Measurements from ENCODE around the gene ROPN1L.
A peak's percentile ranks its signal among the peaks of the same experiment; 100 is the strongest.

Gene ROPN1L

DNA sequence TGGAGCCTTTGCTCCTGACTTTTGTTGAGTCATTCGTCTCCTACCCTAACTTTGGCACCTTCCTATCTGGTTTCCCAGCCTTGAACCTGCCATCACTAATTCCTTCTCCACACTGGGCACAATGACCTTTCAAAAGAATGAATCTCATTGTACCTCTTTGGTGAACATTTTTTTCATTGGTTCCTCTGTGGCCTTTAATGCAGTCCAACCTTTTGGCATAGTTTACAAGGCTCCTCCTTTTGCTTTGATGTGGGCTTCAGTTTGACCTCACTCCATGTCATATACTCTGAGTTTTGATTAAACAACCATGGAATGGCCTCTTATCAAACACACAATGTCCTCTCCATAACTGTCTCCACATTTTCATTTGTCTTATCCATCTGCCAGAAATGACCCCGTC is 14.5 kb upstream of the ROPN1L start:
- no peak for DNase-seq (ENCODE audit: low spot score)
- FAIRE-seq, result no peak

DNA sequence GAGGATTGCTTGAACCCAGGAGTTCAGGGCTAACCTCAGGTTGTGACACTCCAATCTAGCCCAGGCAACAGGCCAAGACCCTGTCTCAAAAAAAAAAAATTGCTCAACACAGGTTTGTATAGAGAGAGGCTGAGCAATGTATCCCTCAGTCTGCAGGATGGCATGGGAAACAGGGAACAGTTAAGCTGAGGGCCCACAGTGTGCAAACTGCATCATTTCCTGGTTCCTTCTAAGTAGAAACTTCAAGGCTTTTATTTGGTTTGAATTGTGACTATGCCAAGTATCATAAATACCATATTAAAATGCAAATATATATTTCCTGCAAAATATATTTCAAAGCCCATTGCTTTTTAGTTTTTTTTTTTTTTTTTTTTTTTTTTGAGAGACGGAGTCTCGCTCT is 13.7 kb upstream of the ROPN1L start:
- no peak for FAIRE-seq
- DNase-seq (ENCODE audit: low spot score), result no peak

DNA sequence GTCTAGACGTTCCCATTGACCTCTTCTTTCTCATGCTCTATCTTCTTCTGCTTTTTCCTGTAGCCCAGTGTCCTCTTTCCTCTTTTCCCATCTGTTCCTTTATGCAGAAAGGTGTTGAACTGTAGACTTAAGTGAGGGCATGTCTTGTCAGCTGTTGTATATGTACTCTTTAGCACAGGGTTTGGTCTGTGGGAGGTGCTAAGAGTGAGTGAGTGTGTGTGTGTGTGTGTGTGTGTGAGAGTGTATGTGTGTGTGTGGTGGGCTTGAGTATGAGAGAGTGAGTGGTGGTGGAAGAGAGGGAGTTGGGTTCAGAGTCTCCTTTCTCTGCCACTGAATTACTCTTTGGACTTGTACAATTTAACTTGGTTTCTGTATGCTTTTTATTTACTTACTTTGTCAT is 10.3 kb upstream of the ROPN1L start:
- DNase-seq (ENCODE audit: low spot score) (no peak), FAIRE-seq (no peak)

DNA sequence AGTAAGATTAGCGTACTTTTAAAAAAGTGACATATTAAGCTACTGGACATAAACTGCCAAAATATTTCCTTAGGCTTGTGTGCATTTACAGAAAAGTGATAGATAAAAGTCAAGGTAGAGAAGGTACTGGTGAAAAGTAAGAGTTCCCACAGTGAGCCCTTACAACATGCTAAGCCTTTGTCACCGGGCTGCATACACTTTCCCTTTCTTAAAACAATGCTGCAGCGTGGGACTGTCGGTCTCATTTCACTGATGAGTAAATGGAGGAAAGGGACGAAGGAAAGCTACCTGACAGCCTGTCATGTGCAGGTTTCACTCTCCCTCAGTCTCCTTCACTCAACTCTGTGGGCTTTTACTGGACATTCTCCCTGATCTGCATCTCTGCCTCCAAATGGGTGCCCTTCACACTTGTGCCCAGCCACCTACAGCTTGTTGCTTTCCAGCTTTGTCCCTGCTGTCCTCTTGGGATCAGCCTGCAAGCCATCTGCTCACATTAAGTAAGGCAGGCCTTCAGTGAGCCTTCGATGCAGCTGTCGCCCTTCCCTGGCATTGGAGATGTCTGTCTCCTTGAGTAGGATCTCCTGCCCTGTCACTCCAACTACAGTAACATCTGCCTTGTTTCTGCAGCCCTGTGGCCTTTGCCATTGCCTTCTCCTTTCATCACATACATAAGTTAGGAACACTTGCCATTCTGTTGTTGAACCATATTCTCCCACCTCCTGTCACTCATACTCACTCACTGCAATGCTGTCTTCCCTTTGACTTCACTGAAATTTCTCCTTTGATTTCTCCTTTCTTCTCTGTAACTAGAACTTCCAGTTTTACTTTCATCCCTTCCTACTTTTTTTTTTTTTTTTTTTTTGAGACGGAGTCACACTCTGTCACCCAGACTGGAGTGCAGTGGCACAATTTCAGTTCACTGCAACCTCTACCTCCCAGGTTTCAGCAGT is 9.3 kb upstream of the ROPN1L start:
- DNase-seq (ENCODE audit: low spot score) (no peak), FAIRE-seq (no peak)

DNA sequence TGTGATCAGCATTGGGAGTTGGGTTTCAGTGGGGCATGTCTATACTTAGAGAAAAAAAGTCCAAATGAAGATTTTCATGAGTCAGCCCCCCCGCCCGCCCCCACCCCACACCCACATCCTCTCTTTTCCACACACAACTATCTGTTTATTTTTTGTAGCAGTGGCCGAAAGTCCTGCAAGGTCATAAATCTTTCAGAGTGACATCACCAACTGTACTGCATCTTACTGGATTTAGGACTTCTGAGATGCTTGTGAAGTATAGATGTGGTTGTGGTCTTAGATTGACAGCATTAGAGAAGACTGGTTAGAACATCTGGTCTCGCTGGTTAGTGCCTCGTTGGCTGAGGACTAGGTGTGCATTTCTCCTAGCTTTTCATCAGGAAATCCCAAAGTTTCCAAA is 7.3 kb upstream of the ROPN1L start:
- FAIRE-seq (no peak), DNase-seq (ENCODE audit: low spot score) (no peak)

DNA sequence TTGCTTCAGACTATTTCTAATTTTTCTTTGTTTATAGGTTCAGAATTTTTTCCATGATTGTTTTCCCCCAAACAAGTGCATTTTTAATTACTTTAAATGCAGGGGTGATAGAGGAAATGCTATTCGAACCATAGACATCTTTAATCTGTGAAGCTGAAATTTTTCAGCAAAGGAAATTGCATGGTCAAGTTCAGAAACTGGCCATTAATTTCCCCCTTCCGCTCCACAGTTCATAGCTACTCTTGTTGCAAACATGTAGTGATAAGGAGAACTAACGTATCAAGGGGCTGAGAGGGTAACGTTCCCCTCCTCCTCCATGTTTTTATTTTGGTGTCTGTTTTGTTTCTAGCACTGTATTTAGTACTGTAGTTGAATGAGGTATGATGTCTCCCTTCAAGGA is 3.4 kb upstream of the ROPN1L start:
- FAIRE-seq, result no peak
- DNase-seq (ENCODE audit: low spot score), result no peak

DNA sequence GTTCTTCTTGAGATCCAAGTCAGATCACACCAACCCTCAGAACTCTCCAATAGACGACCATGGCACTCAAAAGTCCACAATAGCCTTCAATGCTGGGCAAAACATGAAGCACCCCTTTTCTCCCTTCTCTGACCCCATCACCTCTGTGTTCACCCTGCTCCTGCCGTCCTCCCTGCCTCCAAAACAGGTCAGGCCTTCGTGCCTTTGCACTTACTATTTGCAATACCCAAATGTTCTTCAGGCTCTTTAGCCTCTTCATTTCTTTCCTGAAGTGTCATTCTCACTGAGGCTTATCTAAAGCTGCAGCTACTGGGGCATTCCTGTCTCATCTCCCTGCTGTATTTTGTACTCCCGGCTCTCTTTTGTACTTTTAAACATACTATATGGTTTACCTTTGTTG is 2.0 kb upstream of the ROPN1L start:
- FAIRE-seq (no peak), DNase-seq (ENCODE audit: low spot score) (no peak)

DNA sequence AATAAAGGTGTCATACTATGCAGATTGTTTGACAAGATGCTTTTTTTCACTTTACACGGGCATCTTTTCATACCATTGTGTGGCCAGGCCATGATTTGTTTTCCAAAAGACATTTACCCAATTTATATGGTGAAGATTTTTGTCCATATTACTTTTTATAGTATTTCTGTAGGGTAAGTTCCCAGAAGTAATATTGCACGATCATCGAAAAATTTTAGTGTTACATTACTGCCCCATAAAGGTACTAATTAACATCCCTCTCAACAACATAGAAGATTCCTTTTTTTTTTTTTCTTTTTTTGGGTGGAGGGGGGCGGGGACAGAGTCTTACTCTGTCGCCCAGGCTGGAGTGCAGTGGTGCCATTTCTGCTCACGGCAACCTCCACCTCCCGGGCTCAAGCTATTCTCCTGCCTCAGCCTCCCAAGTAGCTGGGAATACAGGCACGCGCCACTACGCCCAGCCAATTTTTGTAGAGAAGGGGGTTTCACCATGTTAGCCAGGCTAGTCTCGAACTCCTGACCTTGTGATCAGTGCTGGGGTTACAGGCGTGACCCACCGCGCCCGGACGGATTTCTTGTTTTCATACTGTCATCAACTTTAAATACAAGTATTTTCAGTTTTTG is 1.2 kb upstream of the ROPN1L start:
- DNase-seq (ENCODE audit: low spot score) (no peak), FAIRE-seq (no peak)

DNA sequence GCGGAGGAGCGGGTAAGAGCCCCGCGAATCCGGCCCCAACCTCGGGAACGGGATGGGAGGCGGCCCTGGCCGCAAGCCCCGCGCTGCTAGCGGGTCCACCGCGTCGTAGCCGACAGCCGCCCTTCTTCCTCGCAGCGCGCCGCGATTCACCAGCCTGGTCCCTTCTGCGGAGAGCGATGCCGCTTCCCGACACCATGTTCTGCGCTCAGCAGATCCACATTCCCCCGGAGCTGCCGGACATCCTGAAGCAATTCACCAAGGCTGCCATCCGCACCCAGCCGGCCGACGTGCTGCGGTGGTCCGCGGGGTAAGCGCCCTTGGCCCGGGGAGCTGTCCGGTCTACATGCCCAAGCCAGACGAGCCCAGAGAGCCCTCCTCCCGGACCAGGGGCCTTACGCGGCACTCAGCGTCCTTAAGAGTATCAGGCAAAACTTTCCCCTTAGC is 335 bp downstream of the ROPN1L start:
- DNase-seq (ENCODE audit: low spot score) (no peak), FAIRE-seq (no peak)

DNA sequence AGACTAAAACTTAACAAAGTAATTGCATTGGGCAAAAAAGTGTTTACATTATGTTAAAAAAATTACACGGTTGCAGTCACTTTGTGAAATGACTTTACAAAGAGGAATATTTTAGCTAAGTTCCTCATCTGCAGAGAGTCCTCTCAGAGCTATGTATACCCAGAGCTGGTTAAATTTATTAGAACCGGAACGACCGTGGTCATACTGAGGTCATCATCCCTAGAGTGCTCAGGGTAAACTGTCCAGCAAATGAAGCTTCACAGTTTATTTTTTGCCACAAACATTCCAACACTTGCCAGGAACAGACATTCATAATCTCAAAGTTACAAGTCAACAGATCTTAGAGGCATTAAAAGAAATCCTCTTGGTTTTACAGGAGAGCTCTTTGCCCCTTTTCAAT is 897 bp downstream of the ROPN1L start:
- FAIRE-seq (no peak), DNase-seq (ENCODE audit: low spot score) (no peak)

DNA sequence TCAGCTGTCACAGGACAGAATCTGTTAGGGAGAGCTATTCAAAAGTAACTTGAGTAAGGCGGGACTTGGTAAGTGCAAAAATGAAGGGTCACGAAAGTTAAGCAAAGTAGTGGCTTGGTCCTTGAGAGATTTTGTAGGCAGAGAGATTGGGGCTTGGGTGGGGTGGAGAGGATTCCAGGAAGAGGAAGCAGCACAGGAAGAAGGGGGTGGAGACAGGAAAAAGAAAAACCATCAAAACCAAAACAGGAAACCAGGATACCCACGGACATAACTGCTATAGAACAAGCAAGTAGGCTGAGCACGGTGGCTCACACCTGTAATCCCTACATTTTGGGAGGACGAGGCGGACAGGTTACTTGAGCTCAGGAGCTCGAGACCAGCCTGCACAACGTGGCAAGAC is 3.7 kb downstream of the ROPN1L start:
- FAIRE-seq, result no peak
- DNase-seq (ENCODE audit: low spot score), result no peak

DNA sequence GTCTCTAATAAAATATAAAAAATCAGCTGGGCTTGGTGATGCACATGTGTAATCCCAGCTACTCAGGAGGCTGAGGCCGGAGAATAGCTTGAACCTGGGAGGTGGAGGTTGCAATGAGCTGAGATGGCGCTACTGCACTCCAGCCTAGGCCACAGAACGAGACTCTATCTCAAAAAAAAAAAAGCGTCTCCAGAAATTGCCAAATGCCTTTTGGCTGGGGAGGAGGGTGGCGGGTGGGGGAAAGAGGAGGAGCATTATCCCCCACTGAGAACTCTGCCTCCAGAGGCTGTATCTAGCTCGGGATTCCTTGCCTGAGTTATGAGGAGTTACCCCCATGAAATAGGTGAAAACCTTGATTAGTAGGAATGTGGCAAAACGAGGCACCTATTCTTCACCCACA is 4.8 kb downstream of the ROPN1L start:
- FAIRE-seq (no peak), DNase-seq (ENCODE audit: low spot score) (no peak)

DNA sequence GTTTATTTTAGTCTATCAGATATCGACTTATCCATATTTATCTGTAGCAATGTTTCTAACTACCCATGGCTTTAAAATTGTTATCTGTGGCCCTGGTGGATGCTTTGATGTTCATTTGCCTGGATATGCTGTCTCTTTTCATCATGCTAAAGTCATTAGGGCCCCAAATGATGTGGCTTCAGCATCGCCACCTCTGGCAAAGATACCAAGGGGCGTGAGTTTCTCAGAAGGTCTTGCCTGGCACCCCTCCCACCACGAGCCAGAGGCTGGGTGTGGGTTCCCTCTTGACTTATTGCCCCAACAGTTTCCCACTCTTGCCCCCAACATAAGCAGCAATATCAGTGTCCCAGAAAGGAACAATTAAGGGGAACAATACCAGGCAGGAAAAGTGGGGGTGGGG is 5.4 kb downstream of the ROPN1L start:
- no peak for FAIRE-seq
- DNase-seq (ENCODE audit: low spot score), result no peak

DNA sequence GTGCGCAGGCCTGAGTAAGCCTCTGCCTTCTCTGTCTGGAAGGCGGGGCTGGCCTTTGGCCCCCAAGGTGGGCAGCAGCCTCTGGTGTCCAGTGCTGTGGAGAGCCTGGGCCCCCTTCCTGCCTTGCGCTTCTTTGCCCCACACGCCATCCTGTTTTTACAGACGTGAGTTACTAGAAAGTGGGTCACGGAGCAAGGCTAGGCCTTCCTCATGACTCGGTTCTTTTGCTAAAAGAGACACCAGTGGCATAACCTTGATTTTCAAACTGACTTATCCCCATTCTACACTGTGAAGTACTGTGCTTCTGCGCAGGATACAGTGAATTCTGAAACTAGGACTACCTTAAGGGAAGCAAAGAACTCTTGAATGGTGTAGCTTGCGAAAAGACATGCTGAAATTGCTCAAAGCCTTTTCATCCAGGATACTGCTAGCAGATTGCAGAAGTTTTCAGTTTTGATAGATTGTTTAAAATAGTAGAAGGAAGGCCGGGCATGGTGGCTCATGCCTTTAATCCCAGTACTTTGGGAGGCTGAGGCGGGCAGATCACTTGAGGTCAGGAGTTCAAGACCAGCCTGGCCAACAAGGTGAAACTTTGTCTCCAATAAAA is 7.2 kb downstream of the ROPN1L start:
- no peak for DNase-seq (ENCODE audit: low spot score)
- FAIRE-seq, result no peak

DNA sequence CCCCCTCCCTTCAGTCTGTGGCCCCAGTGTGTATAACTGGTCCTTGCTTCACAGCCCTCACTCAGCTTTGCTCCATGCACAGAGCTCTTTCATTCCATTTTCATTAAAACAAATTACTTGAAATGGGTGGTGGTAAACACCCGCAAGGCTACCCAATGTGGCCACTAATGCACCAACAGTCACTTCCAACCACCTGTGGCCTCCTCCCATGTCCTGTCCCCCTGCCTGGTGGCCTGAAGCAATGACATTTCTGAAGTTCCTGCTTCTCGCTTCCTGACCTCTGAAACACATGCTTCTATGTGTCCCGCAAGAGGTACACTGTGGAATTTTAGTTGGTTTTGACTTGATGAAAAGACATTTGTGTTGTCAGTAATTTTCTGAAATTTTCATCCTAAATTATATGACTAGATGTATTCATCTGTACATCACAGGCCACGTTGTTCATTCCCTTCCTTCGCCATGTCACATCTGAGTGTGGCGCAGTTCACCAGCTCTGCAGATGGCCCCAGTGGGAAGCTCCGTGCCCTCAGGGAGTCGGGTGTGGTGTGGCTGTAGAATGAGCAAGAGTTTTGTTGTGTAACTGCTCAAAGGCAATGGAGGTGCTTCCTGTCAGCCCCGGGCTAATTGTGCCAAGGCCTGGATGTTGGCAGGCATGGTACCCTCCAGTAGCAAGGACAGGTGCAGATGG is 9.6 kb downstream of the ROPN1L start:
- DNase-seq (ENCODE audit: low spot score), result no peak
- FAIRE-seq, result no peak

DNA sequence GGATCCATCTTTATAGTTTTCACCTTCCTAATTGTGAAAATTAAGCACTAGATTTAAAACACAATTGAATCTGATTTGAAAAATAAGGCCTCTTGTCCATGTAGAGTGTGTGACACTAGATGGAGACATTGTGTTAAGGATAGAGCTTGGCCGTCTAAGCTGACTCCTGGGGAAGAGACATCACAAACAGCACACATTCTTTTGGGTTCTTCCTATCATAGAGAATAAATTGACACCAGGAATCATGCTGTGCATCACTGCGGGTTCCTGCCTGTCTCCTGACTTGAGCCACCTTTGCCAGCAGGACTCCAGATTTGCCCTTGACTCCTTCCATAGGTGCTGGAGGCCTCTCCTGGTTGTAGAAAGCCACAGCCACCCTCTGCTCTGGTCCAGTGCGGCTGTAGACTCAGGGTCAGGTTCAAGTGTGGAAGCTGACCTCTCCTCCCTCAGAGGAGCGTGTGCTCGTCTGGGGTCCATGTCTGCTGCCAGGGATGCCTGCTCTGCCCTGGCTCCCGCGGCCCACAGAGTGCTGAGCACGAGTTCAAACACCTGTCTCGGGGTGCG is 11.2 kb downstream of the ROPN1L start:
- FAIRE-seq (peak; percentile 46), DNase-seq (ENCODE audit: low spot score) (peak; percentile 87)

DNA sequence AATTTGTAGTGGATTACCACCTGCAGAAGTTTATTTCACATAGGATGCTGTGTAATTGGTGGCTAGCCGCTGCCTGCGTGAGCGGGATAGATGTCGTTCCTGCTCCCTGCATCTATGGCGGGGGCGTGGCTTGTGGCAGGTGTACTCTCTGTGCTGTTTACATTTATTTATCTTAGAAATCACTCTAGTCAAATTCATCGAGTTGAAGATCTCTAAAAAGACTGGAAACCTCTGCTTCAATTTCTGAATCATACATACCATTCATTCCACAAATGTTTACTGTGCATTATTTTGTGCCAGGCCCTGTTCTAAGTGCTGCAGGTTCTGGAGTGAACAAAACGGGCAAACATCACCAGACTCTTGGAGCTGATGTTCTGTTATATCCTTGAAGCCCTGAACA is 11.9 kb downstream of the ROPN1L start:
- DNase-seq (ENCODE audit: low spot score) (peak; percentile 59), FAIRE-seq (no peak)

DNA sequence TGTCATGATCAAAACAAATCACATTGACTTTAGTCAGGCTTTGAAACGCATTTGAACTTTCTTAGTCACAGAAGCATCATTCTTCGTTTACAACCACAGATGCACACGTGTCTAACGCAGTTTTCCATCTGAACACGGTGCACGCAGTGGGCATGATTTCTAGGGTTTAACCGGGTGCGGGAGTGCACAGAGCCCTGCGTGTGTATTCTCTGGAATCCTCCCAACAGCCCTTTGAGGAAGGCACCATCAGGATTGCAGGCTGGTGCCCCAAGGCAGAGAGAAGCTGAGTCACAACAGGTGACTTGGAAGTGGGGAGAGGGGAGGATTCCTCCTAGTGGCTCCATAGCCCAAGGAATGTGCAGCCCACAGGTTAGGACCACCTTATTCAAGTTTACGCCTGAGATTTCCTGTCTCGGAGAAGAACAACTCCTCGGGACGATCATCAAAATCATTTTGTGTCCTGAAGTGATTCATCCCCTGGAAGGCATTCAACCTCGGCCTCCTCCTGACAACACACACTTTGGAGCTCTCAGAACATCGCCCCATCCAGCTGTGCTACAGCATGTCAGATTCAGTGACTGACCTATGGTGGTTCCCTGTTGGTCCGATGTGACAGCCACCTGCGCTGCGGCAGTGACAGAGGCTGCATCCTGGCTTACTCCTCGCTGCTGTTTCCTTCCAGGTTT is 13.1 kb downstream of the ROPN1L start:
- FAIRE-seq (peak; percentile 74), DNase-seq (ENCODE audit: low spot score) (peak; percentile 65)

DNA sequence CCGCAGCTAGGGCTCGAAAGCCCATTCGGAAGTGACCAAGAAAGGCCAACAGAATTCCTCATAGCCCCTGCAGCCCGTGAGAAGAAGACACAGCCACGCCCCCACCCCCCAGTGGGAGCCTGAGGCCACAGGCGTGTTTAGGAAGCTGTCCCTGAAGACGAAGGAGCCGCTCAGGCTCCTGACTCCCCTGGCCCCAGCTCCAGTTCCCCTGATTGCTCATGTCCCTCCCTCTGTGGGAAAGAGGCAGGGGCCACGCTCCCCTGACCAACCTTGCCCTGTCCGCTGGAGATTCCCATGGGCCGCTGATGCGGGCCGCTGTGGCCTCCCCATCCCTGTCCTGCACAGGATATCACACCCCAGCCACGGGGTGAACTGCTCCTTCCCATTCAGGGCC is 13.6 kb downstream of the ROPN1L start:
- DNase-seq (ENCODE audit: low spot score), result no peak
- FAIRE-seq, result no peak

DNA sequence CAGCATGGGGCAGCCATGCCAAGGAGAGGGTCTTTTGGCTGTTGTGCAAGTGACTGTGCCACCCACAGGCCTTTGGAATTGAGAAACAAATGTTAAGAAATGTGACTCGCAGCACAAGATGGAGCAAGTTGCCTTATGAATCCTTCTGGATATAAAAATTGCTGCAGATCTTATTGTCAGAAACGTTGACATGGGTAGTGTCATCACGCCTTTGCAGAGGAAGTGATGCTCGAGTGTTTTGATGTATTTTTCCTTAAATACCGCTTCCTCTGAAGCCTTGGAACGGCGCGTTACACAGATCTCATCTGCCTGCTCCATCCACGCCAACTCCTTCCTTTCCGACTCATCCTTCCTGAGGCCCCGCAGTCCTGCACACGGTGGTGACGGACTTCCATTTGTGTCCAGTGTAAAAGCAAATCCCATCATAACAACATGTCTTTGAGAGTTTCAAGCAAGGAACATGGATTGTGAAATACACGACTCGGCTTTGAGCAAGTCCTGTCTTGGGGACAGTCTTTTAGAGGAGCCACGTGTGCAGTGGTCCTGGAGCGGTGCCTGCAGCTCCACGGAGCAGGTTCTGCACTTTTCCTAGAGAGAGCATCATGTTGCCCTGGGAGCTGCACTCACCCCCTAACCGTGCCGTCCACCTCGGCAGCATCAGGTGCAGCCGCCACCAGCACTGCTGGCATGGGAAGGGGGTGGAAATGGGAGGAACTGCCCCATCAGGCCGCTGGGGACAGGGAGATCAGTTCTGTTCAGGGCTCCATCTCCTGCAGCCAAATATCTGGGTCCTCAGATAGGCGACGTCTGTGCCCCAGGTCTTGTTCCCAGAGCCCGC is 15.1 kb downstream of the ROPN1L start:
- DNase-seq (ENCODE audit: low spot score), result no peak
- FAIRE-seq, result peak; percentile 40

All from urothelium cell line (cell line).